HL-60/S4 (cell line): Measurements from ENCODE around the gene PDE1C.
"Not testable (repeated sequence)": the region's sequence is repeated elsewhere in the genome, so short reads cannot be mapped to it uniquely, and the experiment has no call there.

Experiments
- in situ Hi-C: fragments of 300-500 bp; cut with MboI; formaldehyde crosslinking; loops from 2 replicates; pipeline ENCODE4 v1.14.3; 2022; ENCODE audit warnings: low sequenced_read_pairs

PDE1C gene

DNA sequence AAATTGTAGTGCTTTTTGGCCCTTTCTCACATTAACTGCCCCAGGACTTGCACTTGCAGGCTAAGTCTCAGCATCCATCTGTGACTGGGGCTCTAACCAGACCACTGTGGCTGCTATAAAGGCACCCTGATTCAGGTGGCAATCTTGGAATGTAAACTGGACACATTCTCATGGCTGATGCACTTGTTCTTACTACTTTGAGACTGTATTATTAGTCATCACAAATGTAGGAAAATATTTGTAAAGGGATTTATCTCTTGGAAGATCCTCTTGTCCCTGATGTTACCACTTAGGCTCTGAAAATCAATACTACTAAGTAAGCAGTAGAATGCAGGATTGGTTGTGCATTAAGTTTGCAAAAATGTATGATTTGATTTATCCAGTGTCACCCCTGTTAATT lies 25.0 kb downstream of the PDE1C start:
- in situ Hi-C loops = no loop called here

DNA sequence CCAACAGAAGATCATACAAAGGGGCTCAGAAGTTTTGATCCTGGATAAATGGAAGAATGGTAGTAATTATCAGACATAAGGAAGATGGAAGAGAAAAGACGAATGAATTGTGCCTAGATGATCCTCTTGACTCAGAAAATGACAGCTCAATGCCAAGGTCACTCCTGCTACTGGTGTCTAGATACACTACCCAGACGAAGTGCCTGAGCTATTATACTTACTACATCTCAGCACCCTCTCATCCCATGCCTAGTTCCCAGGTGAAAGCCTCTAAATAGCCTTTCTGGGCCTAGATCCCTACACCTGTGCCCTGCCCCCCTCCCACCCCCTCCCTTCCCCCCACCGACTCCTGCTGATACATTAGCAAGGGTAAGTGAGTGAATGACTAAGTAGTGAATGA lies 25.5 kb downstream of the PDE1C start:
- in situ Hi-C loops = no loop called here

DNA sequence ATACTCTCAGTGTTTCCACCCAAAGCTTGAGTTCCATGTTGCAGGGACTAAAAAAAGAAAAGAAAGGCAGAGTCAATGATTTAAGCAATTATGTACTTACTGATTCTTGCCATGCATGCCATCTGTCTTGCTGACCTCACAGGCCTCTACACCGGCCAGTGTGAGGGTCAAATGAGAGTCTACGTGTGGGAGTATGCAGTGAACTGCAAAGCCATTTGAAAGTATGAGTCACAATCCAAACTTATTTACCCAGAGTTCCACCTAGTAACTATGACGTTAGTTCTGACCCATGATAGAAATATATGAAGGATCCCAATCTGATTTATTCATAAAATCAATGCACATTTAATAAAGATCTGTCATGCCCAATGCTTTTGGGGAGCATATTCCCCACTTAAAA lies 26.5 kb downstream of the PDE1C start:
- in situ Hi-C loops = no loop called here

DNA sequence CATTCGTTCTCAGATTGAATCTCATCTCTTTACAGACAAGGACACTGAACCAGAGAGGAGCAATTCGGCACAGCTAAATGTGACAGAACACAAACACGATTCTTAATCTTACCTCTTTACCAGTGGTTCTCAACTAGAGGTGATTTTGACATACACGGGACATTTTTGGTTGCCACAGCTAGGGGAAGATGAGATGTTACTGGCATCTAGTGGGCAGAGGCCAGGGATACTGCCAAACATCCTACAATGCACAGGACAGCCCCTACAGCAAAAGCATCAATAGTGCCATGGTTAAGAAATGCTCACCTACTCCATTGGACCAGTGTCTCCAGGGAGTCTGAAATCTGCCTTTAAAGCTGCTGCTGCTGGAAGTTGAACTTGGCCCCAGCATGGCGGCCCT lies 27.3 kb downstream of the PDE1C start:
- in situ Hi-C loops = no loop called here

DNA sequence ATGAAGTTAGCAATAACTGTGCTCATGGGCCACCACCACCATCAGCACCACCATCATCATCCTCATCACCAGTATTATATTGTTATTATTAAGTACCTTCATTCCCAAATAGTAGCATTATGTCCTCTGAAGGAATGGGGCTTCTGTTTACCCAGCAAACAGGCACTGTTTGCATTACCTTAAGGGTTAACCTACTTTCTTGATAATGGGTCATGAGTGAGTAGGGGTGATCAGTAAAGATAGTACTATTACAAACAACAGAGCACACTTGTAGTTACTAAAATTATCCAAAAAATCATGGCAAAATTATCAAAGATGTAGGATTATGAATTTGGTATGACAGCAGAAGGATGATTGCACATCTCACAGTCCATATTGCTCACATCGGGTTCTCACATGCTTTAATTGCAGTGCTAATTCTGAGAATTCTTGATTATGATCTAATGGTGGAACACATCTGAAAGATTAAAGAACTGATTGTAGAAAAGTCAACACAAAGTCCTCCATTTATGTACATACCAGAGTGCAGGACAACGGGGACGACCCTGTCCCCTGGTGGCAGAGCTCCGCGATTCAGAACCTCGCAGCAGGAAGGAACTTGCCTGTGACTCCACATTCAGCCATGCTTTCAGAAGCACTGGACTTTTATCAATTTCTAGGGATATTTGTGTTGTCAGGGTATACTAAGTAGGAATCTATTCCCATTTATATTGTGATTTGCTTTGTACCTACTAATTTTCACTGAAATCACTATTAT lies 31.0 kb downstream of the PDE1C start:
- in situ Hi-C loops = no loop called here

DNA sequence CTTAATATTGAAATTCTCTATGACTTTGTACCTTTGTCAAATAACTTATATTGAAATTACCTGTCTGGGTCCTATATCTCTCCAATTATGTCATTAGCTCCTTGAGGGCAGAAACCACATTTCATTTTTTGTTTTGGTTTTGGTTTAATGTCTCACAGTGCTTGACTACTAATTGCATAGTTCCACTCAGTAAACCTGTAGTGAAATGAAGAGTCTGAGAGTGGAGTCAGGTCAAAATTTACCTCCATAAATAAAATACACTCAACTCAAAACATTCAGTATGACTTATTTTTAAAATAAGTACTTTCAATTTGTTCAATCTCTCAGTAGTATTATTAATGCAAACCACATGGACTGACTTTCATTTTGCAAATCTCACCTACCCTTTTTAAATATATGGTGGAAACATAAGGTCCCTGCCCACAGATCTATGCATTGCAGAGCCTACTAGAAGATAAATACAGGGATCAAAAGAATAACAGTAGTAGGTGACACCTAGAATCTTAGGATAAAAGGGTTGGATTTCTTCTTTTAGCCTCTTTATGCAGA lies 32.5 kb downstream of the PDE1C start:
- in situ Hi-C loops = no loop called here

DNA sequence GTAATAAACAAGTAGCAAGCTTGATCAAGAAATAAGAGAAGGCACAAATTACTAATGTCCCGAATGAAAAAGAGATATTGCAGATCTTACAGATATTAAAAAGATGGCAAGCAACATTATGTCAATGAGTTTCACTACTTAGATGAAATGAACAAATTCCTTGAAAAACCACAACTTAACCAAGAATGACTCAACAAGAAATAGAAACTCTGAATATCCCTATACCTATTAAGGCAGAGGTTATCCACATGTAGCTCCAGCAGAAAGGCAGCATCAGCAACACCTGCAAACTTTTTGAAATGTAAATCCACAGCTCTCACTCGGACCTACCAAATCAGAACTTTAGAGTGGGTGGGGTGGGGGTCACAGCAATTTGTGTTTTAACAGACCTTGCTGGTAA lies 33.6 kb downstream of the PDE1C start:
- in situ Hi-C loops = no loop called here

DNA sequence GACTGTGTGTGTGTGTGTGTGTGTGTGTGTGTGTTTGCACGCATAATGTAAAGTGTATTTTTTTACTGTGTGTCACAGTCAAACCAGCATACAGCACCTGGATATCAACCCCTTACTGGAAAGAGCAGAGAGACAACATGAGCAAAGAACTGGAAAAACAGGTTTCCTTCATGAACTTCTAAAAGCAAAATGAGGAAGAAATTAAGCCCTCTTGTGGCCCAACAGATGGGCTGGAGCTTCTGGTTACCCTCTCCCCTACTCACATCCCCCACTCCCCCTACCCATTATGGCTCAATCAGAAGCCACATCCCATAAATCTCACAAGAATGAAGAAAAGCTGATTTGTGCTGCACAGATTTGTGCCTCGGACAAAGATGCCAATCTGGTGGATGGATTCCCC lies 36.2 kb downstream of the PDE1C start:
- in situ Hi-C loops = no loop called here

DNA sequence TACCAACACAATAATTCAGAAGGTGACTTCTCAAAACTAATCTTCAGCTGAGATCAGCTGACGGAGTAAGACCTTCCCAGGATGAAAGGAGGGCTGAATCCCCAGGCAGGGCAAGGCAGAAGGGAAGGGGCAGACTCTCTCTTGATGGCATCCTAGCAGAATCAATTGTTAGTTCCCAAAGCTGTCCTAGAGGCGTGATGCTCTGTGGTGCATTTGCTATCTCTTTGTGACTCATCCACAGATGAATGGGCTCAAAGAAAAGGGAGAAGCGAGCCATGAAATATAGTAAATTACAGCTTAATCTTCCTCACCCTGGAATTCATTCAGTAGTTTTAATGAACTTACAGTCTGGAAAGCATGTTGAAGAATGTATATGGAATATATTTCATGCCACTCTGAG lies 37.2 kb downstream of the PDE1C start:
- in situ Hi-C loops = no loop called here

DNA sequence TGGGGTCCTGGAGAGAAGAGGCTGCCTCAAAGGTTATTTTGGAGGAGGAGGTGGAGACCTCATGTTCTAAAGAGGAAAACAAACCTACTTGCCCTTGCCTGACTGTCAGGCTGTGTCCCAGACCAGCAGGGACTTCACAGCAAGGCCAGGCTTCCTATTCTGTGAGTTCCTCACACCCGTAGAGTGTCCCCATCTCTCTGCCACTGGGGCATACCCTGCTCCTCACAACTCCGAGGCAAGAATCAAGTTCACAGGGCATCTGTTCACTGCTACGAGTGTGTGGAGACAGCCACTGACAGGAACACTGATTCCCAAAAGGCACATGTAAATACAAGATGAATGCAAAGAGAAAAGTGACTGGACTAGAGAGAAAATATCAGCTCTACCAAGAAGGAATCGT lies 38.0 kb downstream of the PDE1C start:
- in situ Hi-C loops = no loop called here

DNA sequence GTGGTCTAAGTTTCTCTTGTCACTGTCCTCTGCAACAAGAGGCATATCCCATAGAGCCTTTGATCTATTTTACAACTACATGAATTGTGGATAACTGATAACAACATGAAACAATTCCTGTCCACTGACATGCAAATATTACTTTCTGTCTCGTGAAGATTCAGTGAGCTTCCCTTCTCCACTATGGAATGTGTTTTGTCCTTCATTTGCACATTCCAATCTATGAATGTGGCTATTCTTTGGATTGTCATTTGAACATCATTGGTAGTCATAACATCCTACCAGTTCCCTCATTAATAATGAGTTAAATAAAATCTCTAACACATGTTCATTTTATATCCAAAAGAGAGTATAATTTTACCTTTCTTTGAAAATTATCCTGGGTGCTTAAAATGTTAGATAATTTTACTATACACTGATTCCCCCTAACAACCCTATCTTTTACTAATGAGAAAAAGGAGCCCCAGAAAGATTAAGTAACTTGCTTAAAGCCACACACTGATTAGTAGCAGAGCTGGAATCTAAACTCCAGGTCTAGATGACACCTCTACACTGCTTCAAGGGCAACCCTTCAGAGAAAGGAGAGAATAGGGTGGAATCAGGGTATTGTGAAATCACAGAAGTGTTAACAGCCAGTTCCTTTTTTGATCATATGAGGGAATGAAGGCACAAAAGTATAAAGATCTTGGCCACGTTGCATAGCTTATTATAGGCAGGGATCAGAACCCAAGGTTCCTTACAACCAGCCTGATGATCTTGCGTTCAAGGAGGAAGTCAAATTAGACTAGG lies 39.1 kb downstream of the PDE1C start:
- in situ Hi-C loops = no loop called here

DNA sequence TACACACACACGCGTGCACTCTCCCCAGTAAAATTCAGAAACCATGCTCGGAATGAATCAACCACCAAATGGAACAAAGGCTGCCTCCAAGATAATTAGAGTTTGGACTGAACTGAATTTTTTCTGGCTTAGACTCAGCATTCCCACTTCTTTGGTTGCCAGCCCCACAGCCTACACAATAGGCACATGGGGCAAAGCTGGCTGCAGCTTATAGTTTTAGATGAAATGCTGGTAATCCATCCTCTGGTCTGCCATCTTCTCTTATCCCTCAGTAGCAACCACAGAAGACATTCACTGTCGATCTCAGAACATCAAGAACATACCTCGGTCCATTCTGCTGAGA lies 44.2 kb downstream of the PDE1C start:
- in situ Hi-C loops = no loop called here

DNA sequence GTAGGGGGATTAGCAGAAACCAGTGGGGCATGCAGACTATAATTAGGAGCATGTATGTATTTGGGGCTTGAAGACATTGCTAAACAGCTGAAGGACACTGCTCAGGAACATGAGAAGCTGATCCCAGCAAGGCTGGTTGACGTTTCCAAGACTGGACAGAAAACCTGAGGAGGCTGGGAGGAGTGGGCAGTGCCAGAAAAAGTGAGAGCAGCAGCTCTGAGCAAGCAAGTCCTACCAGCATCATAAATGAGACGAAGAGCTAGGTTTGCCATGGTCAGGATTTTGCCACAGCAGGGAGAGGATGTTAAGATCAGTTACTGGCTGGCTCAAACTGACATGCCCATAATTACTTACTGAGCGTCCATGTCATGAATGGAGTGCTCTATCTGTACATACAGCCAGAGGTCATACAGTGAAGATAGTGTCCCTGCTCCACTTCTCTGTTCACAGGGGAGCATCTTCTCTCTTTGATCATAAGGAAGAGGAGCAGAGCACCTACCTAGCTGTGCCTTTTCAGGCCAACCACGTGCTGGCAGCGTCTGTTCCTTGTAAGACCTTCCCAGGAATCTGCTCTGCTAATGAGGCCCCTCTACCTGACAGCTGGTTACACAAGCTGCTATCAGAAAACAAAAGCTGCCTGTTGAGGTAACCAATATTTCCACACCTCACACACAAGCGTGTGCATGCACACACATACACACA lies 44.7 kb downstream of the PDE1C start:
- in situ Hi-C loops = no loop called here

DNA sequence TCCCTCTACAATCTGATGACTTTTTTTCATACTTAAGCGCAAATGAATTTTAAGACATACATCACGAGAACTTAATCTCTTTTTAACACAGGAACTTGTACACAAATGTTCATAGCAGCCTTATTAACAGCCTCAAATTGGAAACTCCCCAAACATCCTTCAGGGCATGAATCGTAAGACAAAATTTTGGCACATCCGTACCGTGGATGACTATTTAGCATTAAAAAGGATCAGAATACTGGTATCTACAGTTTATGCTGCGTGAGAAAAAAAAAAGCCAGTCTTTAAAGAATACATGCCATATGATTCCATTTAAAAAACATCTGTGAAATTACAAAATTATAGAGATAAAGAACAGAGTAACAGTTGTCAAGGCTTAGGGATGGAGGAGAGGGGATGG lies 46.8 kb downstream of the PDE1C start:
- in situ Hi-C loops = no loop called here

DNA sequence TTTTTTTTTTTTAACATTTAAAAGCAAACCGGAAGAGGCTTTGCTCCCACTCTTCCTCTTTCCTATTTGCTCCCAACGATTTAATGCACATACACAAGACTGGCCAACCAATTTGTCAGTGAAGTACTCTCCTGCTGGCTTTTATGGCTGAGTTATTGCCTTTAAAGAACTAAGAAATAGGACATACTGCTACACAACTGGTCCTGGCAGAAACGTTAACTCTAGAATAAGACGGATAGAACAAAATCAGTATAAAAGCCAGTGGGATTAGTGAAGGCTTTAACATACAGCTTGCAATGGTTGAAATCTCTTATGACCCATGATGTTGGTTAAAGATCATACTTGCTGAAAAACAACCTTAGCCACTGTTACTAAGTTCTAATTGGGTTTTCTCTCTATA lies 47.2 kb downstream of the PDE1C start:
- in situ Hi-C loops = no loop called here

DNA sequence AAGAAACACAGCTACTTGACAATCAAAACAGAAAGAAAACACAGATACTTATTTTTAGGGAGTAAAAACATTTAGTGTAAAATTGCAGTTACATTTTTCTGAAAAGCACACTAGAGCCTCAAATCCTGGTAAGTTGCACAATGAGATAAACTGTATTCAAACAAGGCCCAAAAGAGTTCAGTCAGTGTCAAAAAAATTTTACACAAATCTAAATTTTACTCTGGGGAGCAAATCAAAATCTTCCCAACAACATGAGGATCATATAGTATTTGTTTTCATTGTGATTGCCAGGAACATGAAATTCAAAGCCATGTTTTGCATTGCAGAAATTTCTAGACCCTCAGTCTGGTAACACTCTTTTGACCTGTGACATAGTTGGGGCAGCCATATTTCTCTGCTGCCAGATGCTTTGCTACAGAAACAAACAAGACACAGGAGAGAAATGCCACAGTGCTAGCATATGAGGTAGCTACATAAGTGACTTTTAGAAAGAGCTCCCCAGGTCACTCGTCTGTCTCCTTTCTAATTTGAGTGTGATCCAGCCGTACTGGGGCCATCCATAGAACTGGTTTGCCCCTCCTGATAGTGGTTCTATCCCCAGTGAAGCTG lies 49.6 kb downstream of the PDE1C start:
- in situ Hi-C loops = no loop called here

DNA sequence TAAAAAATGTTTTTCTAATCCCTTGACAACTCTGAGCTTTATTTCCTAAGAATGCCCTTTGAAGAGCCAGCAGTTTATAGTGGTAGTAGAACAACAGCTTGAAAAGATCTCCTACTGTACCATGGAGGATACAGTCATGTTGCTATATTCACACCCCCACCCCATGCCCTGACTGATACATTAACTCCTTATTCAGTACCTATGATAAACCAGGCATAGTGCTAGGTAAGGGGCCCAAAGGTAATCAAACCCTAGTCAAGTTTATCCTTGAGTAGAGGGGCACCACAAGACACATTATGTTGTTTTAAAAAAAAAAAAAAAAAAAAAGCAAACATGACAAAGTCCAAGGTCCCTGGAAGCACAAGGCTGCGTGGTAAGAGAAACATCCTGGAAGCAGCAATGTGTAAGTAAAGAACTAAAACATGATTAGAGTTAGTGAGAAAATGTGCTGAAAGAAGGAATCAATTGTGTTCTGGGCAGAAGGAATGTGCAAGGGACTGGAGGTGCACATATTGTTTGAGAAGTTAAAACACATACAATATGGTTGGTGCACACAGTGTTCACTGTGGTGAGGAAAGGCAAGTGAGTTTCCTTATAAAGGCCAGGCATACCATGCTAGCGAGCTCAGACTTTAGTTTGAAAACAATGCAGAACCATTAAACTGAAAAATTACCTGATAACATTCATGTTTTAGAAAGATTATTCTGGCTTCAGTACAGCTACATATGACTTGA lies 51.2 kb downstream of the PDE1C start:
- in situ Hi-C loops = no loop called here

DNA sequence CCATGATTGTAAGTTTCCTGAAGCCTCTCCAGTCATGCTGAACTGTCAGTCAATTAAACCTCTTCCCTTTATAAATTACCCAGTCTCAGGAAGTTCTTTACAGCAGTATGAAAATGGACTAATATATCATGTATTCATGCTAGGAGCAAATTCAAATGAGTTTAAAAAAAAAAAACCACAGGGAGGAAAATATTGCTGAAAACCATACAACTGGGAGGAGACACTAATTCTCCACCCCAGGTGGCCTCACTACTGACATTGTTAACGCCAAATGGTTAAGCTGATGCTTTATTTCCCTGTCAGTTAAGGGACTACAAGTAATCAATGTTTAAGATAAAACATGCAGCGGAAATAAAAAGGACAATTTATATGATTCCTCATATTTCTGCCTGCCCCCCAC lies 55.1 kb downstream of the PDE1C start:
- in situ Hi-C loops = no loop called here

DNA sequence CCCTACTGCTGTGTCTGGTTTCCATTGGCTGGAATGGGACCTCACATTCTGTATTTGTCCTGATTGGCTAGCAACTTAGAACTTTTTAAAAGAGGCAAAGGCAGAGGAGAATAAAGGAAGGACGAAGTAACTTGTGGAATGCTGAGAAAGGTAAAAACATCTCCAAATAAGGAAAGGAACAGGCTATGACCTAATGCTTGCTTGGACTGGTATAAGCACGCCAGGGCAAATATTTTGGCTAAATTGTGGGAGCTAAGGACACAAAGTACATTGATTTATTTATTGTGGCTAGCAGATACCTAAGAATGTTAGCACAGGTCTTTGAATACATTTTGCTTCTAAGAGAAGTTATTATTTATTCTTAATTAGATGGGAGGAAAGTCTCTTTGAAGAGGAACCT lies 56.7 kb downstream of the PDE1C start:
- in situ Hi-C loops = not testable (repeated sequence)

DNA sequence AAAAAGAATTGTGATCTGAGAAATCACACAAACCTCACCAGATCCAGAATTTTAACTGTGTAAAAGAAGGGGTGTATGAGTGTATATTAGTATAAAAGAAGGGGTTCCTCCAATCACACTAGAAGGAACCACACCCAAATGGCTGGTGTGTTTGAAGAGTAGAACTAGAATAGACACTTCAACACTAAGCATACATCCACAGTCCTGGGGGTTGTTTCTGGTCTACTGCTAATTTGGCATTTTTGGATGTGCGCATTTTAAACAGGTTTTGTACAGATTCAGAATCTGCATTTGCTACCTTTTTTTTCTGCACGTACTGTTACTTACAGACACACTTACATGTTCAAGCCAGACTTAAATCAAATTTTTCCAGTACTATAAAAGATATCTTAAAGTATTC lies 64.6 kb downstream of the PDE1C start:
- in situ Hi-C loops = no loop called here

DNA sequence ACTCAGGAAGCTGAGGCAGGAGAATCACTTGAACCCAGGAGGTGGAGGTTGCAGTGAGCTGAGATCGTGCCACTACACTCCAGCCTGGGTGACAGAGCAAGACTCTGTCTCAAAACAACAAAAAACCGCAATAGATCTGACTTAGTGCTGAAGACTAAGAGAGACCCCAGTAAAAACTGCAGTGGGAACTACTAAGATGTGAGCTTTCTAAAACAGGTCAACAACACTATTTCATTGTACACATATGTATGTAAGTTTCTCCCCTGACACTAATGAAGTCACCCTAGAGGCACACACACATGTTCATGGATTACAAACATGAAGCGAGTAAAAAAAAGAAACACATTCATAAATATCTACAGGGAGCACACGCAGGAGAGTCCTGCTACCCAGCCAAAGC lies 68.3 kb downstream of the PDE1C start:
- in situ Hi-C loops = no loop called here
